ENCODE data around the gene GIPR. TPM values are rescaled to one million over a fixed set of nuclear protein-coding genes. Genes with fewer than 3 reads are reported as not detected.

The GIPR gene
- total and polyA plus RNA-seq, 10 of the 15 experiments (the other 5 are each of a cell fraction or from before 2014, with no cell fraction given), result 1.7 to 26.3 (median 13.7) TPM

DNA sequence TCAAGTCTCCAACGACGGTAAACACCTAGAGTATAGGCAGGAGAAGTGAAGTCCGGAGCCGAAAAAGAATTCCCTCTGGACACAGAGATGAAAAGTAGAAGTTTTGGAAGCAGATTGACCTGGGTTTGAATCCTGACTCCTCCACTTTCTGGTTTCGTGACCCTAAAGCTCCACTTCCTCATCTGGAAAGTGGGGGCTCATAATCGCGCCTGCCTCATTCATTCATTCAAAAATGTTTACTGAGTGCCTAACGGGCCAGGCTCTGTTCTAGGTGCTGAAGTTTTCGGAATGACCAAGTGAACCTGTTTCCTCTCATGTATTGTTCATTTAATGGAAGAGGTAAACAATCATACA lies 21.7 kb upstream of the GIPR start (continued):
- TF ChIP-seq, protein P1, sequence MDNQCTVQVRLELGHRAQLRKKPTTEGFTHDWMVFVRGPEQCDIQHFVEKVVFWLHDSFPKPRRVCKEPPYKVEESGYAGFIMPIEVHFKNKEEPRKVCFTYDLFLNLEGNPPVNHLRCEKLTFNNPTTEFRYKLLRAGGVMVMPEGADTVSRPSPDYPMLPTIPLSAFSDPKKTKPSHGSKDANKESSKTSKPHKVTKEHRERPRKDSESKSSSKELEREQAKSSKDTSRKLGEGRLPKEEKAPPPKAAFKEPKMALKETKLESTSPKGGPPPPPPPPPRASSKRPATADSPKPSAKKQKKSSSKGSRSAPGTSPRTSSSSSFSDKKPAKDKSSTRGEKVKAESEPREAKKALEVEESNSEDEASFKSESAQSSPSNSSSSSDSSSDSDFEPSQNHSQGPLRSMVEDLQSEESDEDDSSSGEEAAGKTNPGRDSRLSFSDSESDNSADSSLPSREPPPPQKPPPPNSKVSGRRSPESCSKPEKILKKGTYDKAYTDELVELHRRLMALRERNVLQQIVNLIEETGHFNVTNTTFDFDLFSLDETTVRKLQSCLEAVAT (IDR thresholded peaks at IDR 0.05), result peak; percentile 3
- TF ChIP-seq IKZF2 (IDR thresholded peaks at IDR 0.05) (peak in 1 of 2 experiments; percentile 15; a peak in 2 of 4 replicates), HDGF (IDR thresholded peaks at IDR 0.05) (no peak)

DNA sequence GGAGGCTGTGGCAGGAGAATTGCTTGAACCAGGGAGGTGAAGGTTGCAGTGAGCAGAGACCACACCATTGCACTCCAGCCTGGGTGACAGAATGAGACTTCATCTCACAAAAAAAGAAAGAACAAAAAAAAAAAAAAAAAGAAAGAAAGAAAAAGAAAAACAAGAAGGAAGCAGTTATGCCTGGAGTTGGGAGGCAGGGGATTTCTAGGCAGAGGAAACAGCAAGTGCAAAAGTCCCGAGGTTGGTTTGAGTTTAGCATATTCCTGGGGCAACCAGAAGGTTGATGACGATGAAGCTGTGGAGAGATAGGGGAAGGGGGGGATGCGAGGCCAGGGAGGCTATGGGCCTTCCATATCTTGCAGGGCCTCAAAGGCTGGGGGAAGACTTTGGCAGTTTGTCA lies 17.3 kb upstream of the GIPR start:
- H3K4me1 ChIP-seq (ENCODE audit: control insufficient read depth, insufficient read depth, low read length), result 0 out of 2 replicates have a peak, but pooled peaks cover 7% of the 10 kb centered on the region
- ATAC-seq (no peak), DNase-seq (ENCODE audit: low read depth, low spot score) (no peak), FAIRE-seq (no peak)
- H3K36me3 ChIP-seq (ENCODE audit: control insufficient read depth in 2 of 2, insufficient read depth in 2 of 2, low read length in 1 of 2), result no peaks in the 10 kb centered on the region
- H3K4me2 ChIP-seq (ENCODE audit: control insufficient read depth, insufficient read depth), result no peak overlapping the region
- intact Hi-C loops (cut with micrococcal nuclease; ENCODE audit: unreplicated experiment), result no loop called here
- H3K9ac ChIP-seq (ENCODE audit: control insufficient read depth, insufficient read depth, low read length), result no peak overlapping the region
- no peaks in the 10 kb centered on the region for H4K20me1 ChIP-seq (ENCODE audit: control insufficient read depth, insufficient read depth)
- no peaks in the 10 kb centered on the region for H3K27me3 ChIP-seq (replicated peaks in 1 of 2; ENCODE audit: control insufficient read depth in 2 of 2, insufficient read depth in 2 of 2, low read length in 1 of 2)
- no peak overlapping the region for H3K4me3 ChIP-seq
- ChIA-PET POLR2A (interaction anchor here (0.6 kb wide), 1 partner anchor 124 kb away, joined by 4 read pairs; no protein-coding TSS in a partner anchor), CTCF (interaction anchor here (1.0 to 1.2 kb wide), 3 partner anchors 9 to 165 kb away, joined by 3 read pairs; no protein-coding TSS in a partner anchor), SMC1A (ENCODE audit: uncharacterized antibody, unreplicated experiment) (interaction anchor here (1.1 kb wide), 1 partner anchor 43 kb away, joined by 3 read pairs; no protein-coding TSS in a partner anchor), RAD21 (ENCODE audit: unreplicated experiment) (interaction anchor here (1.4 kb wide), 1 partner anchor 17 kb away, joined by 4 read pairs; the partner anchor contains the start of gene GIPR)
- BruUV-seq (replicated peaks), result no TSS peak
- no peaks in the 10 kb centered on the region for H3K79me2 ChIP-seq (ENCODE audit: control insufficient read depth, insufficient read depth, low read length)
- WGBS (ENCODE audit: insufficient coverage, insufficient replicate concordance, low lambda C conversion rate, missing lambda C conversion rate), result 6% methylated on average over 3 of the region's 3 CpGs
- in situ Hi-C loops (cut with MboI), result no loop called here
- no peak overlapping the region for H2AFZ ChIP-seq (ENCODE audit: control insufficient read depth, low read depth, low read length)
- no peak overlapping the region for H3K27ac ChIP-seq (ENCODE audit: control insufficient read depth, insufficient read depth)
- H3K9me3 ChIP-seq (replicated peaks; ENCODE audit: control insufficient read depth, insufficient read depth, low read length), result no peaks in the 10 kb centered on the region
- TF ChIP-seq ASH2L (IDR thresholded peaks at IDR 0.05; ENCODE audit: borderline replicate concordance, low read depth) (no peak), IRF5 (IDR thresholded peaks at IDR 0.05; ENCODE audit: borderline replicate concordance) (no peak), NFXL1 (IDR thresholded peaks at IDR 0.05; ENCODE audit: borderline replicate concordance) (no peak), BMI1 (IDR thresholded peaks at IDR 0.05; ENCODE audit: borderline replicate concordance) (no peak), NR2C1 (IDR thresholded peaks at IDR 0.05) (no peak), MTA2 (IDR thresholded peaks at IDR 0.05; ENCODE audit: low read depth) (no peak), LARP7 (IDR thresholded peaks at IDR 0.05) (no peak), CBX5 (IDR thresholded peaks at IDR 0.05; ENCODE audit: low read depth) (no peak)
- TF ChIP-seq, protein P2, sequence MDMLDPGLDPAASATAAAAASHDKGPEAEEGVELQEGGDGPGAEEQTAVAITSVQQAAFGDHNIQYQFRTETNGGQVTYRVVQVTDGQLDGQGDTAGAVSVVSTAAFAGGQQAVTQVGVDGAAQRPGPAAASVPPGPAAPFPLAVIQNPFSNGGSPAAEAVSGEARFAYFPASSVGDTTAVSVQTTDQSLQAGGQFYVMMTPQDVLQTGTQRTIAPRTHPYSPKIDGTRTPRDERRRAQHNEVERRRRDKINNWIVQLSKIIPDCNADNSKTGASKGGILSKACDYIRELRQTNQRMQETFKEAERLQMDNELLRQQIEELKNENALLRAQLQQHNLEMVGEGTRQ (IDR thresholded peaks at IDR 0.05; ENCODE audit: borderline replicate concordance, low read depth, low read length), result no peak
- TF ChIP-seq, protein P3, sequence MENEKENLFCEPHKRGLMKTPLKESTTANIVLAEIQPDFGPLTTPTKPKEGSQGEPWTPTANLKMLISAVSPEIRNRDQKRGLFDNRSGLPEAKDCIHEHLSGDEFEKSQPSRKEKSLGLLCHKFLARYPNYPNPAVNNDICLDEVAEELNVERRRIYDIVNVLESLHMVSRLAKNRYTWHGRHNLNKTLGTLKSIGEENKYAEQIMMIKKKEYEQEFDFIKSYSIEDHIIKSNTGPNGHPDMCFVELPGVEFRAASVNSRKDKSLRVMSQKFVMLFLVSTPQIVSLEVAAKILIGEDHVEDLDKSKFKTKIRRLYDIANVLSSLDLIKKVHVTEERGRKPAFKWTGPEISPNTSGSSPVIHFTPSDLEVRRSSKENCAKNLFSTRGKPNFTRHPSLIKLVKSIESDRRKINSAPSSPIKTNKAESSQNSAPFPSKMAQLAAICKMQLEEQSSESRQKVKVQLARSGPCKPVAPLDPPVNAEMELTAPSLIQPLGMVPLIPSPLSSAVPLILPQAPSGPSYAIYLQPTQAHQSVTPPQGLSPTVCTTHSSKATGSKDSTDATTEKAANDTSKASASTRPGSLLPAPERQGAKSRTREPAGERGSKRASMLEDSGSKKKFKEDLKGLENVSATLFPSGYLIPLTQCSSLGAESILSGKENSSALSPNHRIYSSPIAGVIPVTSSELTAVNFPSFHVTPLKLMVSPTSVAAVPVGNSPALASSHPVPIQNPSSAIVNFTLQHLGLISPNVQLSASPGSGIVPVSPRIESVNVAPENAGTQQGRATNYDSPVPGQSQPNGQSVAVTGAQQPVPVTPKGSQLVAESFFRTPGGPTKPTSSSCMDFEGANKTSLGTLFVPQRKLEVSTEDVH (IDR thresholded peaks at IDR 0.05; ENCODE audit: low read depth, partially characterized antibody), result no peak
- TF ChIP-seq, protein P4, sequence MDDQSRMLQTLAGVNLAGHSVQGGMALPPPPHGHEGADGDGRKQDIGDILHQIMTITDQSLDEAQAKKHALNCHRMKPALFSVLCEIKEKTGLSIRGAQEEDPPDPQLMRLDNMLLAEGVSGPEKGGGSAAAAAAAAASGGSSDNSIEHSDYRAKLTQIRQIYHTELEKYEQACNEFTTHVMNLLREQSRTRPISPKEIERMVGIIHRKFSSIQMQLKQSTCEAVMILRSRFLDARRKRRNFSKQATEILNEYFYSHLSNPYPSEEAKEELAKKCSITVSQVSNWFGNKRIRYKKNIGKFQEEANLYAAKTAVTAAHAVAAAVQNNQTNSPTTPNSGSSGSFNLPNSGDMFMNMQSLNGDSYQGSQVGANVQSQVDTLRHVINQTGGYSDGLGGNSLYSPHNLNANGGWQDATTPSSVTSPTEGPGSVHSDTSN (IDR thresholded peaks at IDR 0.05; ENCODE audit: insufficient replicate concordance, low read depth, low read length), result no peak
